Measurements from ENCODE around the gene FAM151A.

GRCh38 chr1:54580856-54581550, 42.3 kb downstream of the FAM151A start:
- no peak for TF ChIP-seq POLR2A (IDR thresholded peaks at IDR 0.05)
- no peak for TF ChIP-seq CTCF (IDR thresholded peaks at IDR 0.05)
